HG03432 (cell line): ENCODE results near the gene ACER2.
A peak's percentile ranks its signal among the peaks of the same experiment; 100 is the strongest.
"Not testable (repeated sequence)": the region's sequence is repeated elsewhere in the genome, so short reads cannot be mapped to it uniquely, and the experiment has no call there.

Experiments
- ATAC-seq: cut with Tn5 transposase; IDR thresholded peaks from one replicate; pipeline ENCODE4 v1.9.1; 2021; ENCODE audit warnings: mild to moderate bottlenecking, moderate library complexity; ENCODE audit not compliant: unreplicated experiment

Gene ACER2

GRCh38 chr9:19408316-19408692 is 505 bp upstream of the ACER2 start:
- ATAC-seq, result peak; percentile 4

- ATAC-seq, result peak; percentile 27
Observed at GRCh38 chr9:19409401-19410194, 789 bp downstream of the ACER2 start.

- ATAC-seq, result no peak
Observed at GRCh38 chr9:19410195-19410503, 1.3 kb downstream of the ACER2 start.

- no peak for ATAC-seq
Observed at GRCh38 chr9:19410594-19410993, 1.8 kb downstream of the ACER2 start.

GRCh38 chr9:19411316-19411715 is 2.5 kb downstream of the ACER2 start:
- no peak for ATAC-seq

- ATAC-seq, result not testable (repeated sequence)
Observed at GRCh38 chr9:19413456-19413855, 4.6 kb downstream of the ACER2 start.

- no peak for ATAC-seq
Observed at GRCh38 chr9:19416143-19416542, 7.3 kb downstream of the ACER2 start.

GRCh38 chr9:19420877-19421276 is 12.1 kb downstream of the ACER2 start:
- no peak for ATAC-seq

GRCh38 chr9:19423163-19423562 is 14.4 kb downstream of the ACER2 start:
- ATAC-seq, result no peak

- ATAC-seq, result peak; percentile 91
Observed at GRCh38 chr9:19424176-19424779, 15.5 kb downstream of the ACER2 start.

- no peak for ATAC-seq
Observed at GRCh38 chr9:19429595-19429994, 20.8 kb downstream of the ACER2 start.

- no peak for ATAC-seq
Observed at GRCh38 chr9:19430201-19430760, 21.5 kb downstream of the ACER2 start.

GRCh38 chr9:19431361-19432171 is 22.8 kb downstream of the ACER2 start:
- no peak for ATAC-seq

GRCh38 chr9:19432473-19432872 is 23.7 kb downstream of the ACER2 start:
- ATAC-seq, result no peak

- not testable (repeated sequence) for ATAC-seq
Observed at GRCh38 chr9:19433729-19434128, 24.9 kb downstream of the ACER2 start.

- ATAC-seq, result no peak
Observed at GRCh38 chr9:19440376-19440775, 31.6 kb downstream of the ACER2 start.

GRCh38 chr9:19440823-19441580 is 32.2 kb downstream of the ACER2 start:
- no peak for ATAC-seq

- peak; percentile 91 for ATAC-seq
Observed at GRCh38 chr9:19441730-19442129, 32.9 kb downstream of the ACER2 start.

- ATAC-seq, result peak; percentile 15
Observed at GRCh38 chr9:19442240-19442639, 33.4 kb downstream of the ACER2 start.

- no peak for ATAC-seq
Observed at GRCh38 chr9:19445452-19445851, 36.6 kb downstream of the ACER2 start.

- ATAC-seq, result no peak
Observed at GRCh38 chr9:19446361-19446861, 37.6 kb downstream of the ACER2 start.
